Breast epithelium (tissue), 3 donors: Measurements from ENCODE around the gene MGME1.

Source experiments
- POLR2AphosphoS5 ChIP-seq, 3 donors: sonication (generic); formaldehyde crosslinking; IDR thresholded peaks; one replicate each; pipeline ENCODE4 v1.6.1; 2017; ENCODE audit warnings: antibody characterized with exemption in 3 of 3
- TF ChIP-seq, protein P1 (sequence below), 3 donors: fragments of 450-650 bp; IDR thresholded peaks; one replicate each; pipeline ENCODE4 v1.5.1; 2016 to 2017; ENCODE audit warnings: antibody characterized with exemption in 3 of 3, mild to moderate bottlenecking in 3 of 3, moderate library complexity in 3 of 3

GRCh38 chr20:18034039-18034438 is 65.2 kb downstream of the MGME1 start:
- TF ChIP-seq, protein P1, sequence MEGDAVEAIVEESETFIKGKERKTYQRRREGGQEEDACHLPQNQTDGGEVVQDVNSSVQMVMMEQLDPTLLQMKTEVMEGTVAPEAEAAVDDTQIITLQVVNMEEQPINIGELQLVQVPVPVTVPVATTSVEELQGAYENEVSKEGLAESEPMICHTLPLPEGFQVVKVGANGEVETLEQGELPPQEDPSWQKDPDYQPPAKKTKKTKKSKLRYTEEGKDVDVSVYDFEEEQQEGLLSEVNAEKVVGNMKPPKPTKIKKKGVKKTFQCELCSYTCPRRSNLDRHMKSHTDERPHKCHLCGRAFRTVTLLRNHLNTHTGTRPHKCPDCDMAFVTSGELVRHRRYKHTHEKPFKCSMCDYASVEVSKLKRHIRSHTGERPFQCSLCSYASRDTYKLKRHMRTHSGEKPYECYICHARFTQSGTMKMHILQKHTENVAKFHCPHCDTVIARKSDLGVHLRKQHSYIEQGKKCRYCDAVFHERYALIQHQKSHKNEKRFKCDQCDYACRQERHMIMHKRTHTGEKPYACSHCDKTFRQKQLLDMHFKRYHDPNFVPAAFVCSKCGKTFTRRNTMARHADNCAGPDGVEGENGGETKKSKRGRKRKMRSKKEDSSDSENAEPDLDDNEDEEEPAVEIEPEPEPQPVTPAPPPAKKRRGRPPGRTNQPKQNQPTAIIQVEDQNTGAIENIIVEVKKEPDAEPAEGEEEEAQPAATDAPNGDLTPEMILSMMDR (IDR thresholded peaks at IDR 0.05) = no peak
- no peak for TF ChIP-seq POLR2AphosphoS5 (IDR thresholded peaks at IDR 0.05)
